AG04450 (cell line): ENCODE measurements around the gene LRIT3. TPM values are rescaled to one million over a fixed set of nuclear protein-coding genes. Genes with fewer than 3 reads are reported as not detected.

Experiments
- CTCF ChIA-PET: fragments of 300-600, 350-600 bp; formaldehyde crosslinking; extraction: SDS; loops from one replicate; lab custom pipeline; 2022; ENCODE audit warnings: antibody characterized with exemption, inconsistent platforms; lab: Charles Lee
- POLR2A ChIA-PET: fragments of 350-600 bp; formaldehyde crosslinking; extraction: SDS; loops from one replicate; lab custom pipeline; 2021; ENCODE audit warnings: antibody characterized with exemption, inconsistent platforms; lab: Yijun Ruan, JAX
- DNase-seq: peaks from one replicate; pipeline ENCODE4 v3.0.0-alpha.2; 2011; ENCODE audit warnings: low read depth, low spot score
- H3K27ac ChIP-seq: one replicate; pipeline ENCODE4 v1.5.1; 2012; ENCODE audit warnings: low read depth, low read length, control low read depth
- H3K27me3 ChIP-seq: one replicate; pipeline ENCODE4 v1.6.0; 2012; ENCODE audit warnings: low read length; ENCODE audit not compliant: control insufficient read depth, insufficient read depth
- H3K4me3 ChIP-seq: 2 replicates; pipeline ENCODE4 v1.5.1; 2011; ENCODE audit warnings: mild to moderate bottlenecking, low read depth, low read length, control low read depth
- H3K9me3 ChIP-seq: 2 replicates; pipeline ENCODE4 v1.5.1; 2012; ENCODE audit warnings: low read length; ENCODE audit not compliant: control insufficient read depth, insufficient read depth
- polyA plus RNA-seq: library from polyadenylated mRNA; depleted of rRNA; stranded (reverse); fragments of >200 nt; gene quantifications from 2 replicates; pipeline ENCODE4 v1.2.3, GENCODE V29; 2011
- TF ChIP-seq, protein P1 (sequence below): IDR thresholded peaks from 2 replicates; pipeline ENCODE4 v1.5.1; 2011; ENCODE audit warnings: low read depth, low read length, control low read depth, inconsistent platforms

The LRIT3 gene
- polyA plus RNA-seq, 1 experiment: not detected

DNA sequence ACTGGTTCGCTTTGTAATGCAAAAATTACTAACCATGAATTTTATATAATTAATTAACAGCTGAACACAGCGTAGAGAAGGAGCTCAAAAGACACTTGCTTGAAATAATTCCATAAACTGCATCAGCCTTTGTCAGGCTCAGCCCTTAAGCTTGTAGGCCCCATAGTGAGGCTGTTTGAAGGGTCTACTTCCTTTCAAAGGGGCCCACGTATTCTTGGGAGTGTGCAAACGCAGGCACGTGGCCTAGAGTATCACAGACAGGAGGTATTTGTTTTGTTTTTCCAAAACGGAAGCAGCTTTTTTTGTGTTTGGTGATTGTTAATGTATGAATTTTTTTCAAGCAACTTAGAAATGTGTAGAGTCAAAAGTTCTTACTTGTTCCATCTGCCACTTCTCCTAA, 39.2 kb downstream of the LRIT3 start:
- Histone ChIP-seq H3K27ac (no peak overlapping the region), H3K9me3 (no peaks in the 10 kb centered on the region), H3K4me3 (no peak overlapping the region), H3K27me3 (no peaks in the 10 kb centered on the region)
- CTCF ChIA-PET: no interaction called here
- TF ChIP-seq, protein P1, sequence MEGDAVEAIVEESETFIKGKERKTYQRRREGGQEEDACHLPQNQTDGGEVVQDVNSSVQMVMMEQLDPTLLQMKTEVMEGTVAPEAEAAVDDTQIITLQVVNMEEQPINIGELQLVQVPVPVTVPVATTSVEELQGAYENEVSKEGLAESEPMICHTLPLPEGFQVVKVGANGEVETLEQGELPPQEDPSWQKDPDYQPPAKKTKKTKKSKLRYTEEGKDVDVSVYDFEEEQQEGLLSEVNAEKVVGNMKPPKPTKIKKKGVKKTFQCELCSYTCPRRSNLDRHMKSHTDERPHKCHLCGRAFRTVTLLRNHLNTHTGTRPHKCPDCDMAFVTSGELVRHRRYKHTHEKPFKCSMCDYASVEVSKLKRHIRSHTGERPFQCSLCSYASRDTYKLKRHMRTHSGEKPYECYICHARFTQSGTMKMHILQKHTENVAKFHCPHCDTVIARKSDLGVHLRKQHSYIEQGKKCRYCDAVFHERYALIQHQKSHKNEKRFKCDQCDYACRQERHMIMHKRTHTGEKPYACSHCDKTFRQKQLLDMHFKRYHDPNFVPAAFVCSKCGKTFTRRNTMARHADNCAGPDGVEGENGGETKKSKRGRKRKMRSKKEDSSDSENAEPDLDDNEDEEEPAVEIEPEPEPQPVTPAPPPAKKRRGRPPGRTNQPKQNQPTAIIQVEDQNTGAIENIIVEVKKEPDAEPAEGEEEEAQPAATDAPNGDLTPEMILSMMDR: no peak
- DNase-seq: no peak
- POLR2A ChIA-PET: no interaction called here

DNA sequence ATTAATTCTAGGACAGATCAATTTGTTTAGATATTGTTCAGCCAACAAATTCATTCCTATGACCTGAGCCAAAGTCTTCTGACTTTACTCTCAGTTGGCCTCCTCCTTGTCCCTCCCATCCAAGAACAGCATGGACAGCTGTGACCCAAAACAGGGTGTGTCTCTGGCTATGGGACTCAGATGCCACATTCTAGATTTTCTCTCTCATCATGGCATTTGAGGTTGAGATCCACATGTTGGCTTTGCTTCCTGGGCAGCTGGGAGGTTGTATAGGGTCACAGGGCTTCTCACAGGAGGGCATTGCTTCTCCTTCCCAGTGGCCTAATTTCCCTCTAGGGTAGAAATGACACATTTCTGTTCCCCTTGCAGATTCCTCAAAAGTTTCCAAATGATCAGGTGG, 42.2 kb downstream of the LRIT3 start:
- H3K27ac ChIP-seq: no peak overlapping the region
- H3K9me3 ChIP-seq: no peaks in the 10 kb centered on the region
- no peak for DNase-seq
- no peaks in the 10 kb centered on the region for H3K27me3 ChIP-seq
- H3K4me3 ChIP-seq: no peak overlapping the region
- ChIA-PET CTCF (no interaction called here), POLR2A (no interaction called here)
- TF ChIP-seq, protein P1: no peak

DNA sequence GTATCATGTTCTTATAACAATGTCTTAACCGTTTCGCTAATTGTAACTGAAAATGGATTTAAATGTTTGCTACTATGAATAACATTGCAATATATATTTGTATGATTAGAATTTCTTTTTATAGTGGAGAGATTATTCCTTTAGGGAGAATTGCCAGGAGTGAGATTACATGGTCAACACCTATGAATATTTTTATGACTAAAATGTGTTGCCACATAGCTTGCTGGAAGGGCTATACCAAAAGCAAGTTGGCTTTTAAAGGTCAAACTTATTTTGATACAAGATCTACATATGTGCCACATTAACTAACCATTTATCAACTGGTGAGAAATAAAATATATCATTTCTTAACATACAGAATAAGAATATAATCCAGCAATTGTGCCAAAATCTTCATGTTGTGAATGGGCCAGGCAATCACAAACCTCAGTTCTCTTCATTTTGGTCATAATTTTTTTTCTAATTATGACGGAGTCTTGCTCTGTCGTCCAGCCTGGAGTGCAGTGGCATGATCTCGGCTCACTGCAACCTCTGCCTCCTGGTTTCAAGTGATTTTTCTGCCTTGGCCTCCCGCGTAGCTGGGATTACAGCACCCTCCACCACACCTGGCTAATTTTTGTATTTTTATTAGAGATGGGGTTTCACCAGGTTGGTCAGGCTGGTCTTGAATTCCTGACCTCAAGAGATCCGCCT, 54.8 kb downstream of the LRIT3 start:
- TF ChIP-seq, protein P1: no peak
- H3K4me3 ChIP-seq: no peak overlapping the region
- H3K27me3 ChIP-seq: no peaks in the 10 kb centered on the region
- POLR2A ChIA-PET: no interaction called here
- no peak for DNase-seq
- H3K9me3 ChIP-seq: no peaks in the 10 kb centered on the region
- CTCF ChIA-PET: no interaction called here
- H3K27ac ChIP-seq: no peak overlapping the region

DNA sequence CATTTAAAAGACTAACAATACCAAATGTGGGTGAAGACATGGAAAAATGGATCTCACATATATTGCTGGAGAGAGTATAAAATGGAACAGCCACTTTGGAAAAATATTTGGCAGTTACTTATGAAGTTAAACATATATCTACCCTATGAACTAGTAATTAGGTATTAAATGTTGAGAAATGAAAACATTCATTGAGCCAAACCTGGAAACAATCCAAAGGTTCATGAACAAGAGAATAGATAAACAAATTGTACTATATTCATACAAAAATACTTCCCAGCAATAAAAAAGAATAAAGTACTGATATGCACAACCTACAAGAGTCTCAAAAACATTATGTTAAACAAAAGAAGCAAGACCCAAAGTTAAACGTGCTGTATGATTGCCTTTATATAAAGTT, 60.8 kb downstream of the LRIT3 start:
- ChIA-PET CTCF (no interaction called here), POLR2A (no interaction called here)
- H3K4me3 ChIP-seq: no peak overlapping the region
- no peaks in the 10 kb centered on the region for H3K9me3 ChIP-seq
- TF ChIP-seq, protein P1: no peak
- no peak overlapping the region for H3K27ac ChIP-seq
- DNase-seq: no peak
- H3K27me3 ChIP-seq: no peaks in the 10 kb centered on the region

DNA sequence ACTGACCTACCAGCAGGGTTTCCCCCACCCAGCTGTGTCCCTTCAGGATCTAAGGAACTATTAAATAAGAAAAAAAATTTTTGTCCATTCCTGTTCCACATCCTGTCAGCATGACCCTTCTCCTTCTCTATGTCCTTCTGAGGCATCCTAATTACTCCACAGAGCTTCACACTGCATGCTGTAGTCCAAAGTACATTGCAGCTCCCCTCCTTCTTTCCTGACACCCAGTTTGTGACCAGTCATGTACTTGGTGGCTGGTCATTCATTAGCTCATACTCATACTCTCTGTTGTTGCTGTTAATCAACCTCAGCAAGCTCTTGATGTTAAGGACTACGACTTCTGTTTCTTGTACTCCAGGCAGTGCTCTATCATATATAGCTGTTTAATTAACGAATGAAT, 62.3 kb downstream of the LRIT3 start:
- POLR2A ChIA-PET: no interaction called here
- H3K27ac ChIP-seq: no peak overlapping the region
- CTCF ChIA-PET: no interaction called here
- no peak overlapping the region for H3K4me3 ChIP-seq
- TF ChIP-seq, protein P1: no peak
- H3K27me3 ChIP-seq: no peaks in the 10 kb centered on the region
- H3K9me3 ChIP-seq: no peaks in the 10 kb centered on the region
- DNase-seq: no peak
